Measurements from ENCODE around the gene DNAJC3. TPM values are rescaled to one million over a fixed set of nuclear protein-coding genes. Genes with fewer than 3 reads are reported as not detected.

Gene DNAJC3
- total and polyA plus RNA-seq, 2 experiments from 2014 or later: 19.5 to 27.5 TPM

GRCh38 chr13:95629071-95629470 lies 47.9 kb upstream of the DNAJC3 start (continued):
- TF ChIP-seq STAT1 (IDR thresholded peaks at IDR 0.05; ENCODE audit: unreplicated experiment) (no peak), ZNF331 (CRISPR knock-in tag; IDR thresholded peaks at IDR 0.05; ENCODE audit: low read depth) (no peak), ZNF462 (CRISPR knock-in tag; IDR thresholded peaks at IDR 0.05) (no peak)

GRCh38 chr13:95630593-95630992 lies 46.3 kb upstream of the DNAJC3 start:
- Histone ChIP-seq H3K79me2 (replicated peaks; ENCODE audit: insufficient read depth) (no peaks in the 10 kb centered on the region), H4K20me1 (replicated peaks; ENCODE audit: insufficient read depth) (no peaks in the 10 kb centered on the region), H3K27ac (ENCODE audit: low read depth) (no peak overlapping the region), H3K27me3 (ENCODE audit: insufficient read depth) (no peaks in the 10 kb centered on the region), H3K4me3 (no peak overlapping the region), H3K9me2 (ENCODE audit: insufficient read depth) (no peaks in the 10 kb centered on the region), H3K4me2 (no peak overlapping the region), H3K36me3 (ENCODE audit: insufficient read depth) (peaks cover 8% of the 10 kb centered on the region), H2AFZ (no peak overlapping the region), H3F3A (replicated peaks; ENCODE audit: low read depth) (no peaks in the 10 kb centered on the region), H3K4me1 (ENCODE audit: insufficient read depth) (no peaks in the 10 kb centered on the region)
- no peak for ATAC-seq
- H3K27ac Mint-ChIP-seq: no peak overlapping the region
- H3K4me1 Mint-ChIP-seq: no peaks in the 10 kb centered on the region
- DNase-seq (ENCODE audit: low spot score): no peak
- H3K36me3 Mint-ChIP-seq (ENCODE audit: low read depth): peaks cover 64% of the 10 kb centered on the region
- H3K27me3 Mint-ChIP-seq (ENCODE audit: insufficient read depth, low read depth, poor library complexity): peaks cover 5% of the 10 kb centered on the region
- no peak overlapping the region for H3K4me3 Mint-ChIP-seq
- H3K9me3 Mint-ChIP-seq: no peaks in the 10 kb centered on the region
- no peak for TF ChIP-seq ETS1 (IDR thresholded peaks at IDR 0.05)
- TF ChIP-seq ZNF331 (CRISPR knock-in tag; IDR thresholded peaks at IDR 0.05; ENCODE audit: low read depth): no peak
- no peak for TF ChIP-seq CREB1 (CRISPR knock-in tag; IDR thresholded peaks at IDR 0.05; ENCODE audit: low read depth)
- TF ChIP-seq POLR2AphosphoS5 (IDR thresholded peaks at IDR 0.05; ENCODE audit: low read depth): no peak
- no peak for TF ChIP-seq JUNB (IDR thresholded peaks at IDR 0.05; ENCODE audit: unreplicated experiment)
- no peak for TF ChIP-seq ZNF462 (CRISPR knock-in tag; IDR thresholded peaks at IDR 0.05)
- TF ChIP-seq EZH2 (IDR thresholded peaks at IDR 0.05; ENCODE audit: low read depth, unreplicated experiment): no peak
- TF ChIP-seq NANOG (IDR thresholded peaks at IDR 0.05; ENCODE audit: borderline replicate concordance): no peak

Measured in GM23338 (cell line).